ENCODE data around the gene NBDY. TPM values are rescaled to one million over a fixed set of nuclear protein-coding genes. Genes with fewer than 3 reads are reported as not detected.

NBDY gene
- total and polyA plus RNA-seq, 2 of the 13 experiments (the other 11 are each of a cell fraction or from before 2014, with no cell fraction given) = 1.4 to 1.7 TPM

GRCh38 chrX:56782352-56782751 lies 53.3 kb downstream of the NBDY start (continued):
- no peak for TF ChIP-seq JUN (CRISPR knock-in tag; IDR thresholded peaks at IDR 0.05)
- TF ChIP-seq GRHL1 (CRISPR knock-in tag; conservative IDR thresholded peaks at IDR 0.05) = no peak
- no peak for TF ChIP-seq SMARCE1 (IDR thresholded peaks at IDR 0.05; ENCODE audit: borderline replicate concordance)

GRCh38 chrX:56782791-56783449 lies 53.9 kb downstream of the NBDY start:
- Histone ChIP-seq H3K36me3 (replicated peaks in 1 of 2; ENCODE audit: control insufficient read depth in 1 of 2, insufficient read depth in 2 of 2, low read length in 2 of 2) (no peaks in the 10 kb centered on the region), H3K27ac (ENCODE audit: extremely low read length, insufficient read depth, low read length) (no peak overlapping the region), H3K79me2 (ENCODE audit: insufficient read depth, low read length) (no peaks in the 10 kb centered on the region), H3K9me3 (ENCODE audit: low read length) (no peaks in the 10 kb centered on the region), H3K27me3 (ENCODE audit: control insufficient read depth in 1 of 2, insufficient read depth in 2 of 2, low read length in 2 of 2) (no peaks in the 10 kb centered on the region), H3K9ac (ENCODE audit: insufficient read depth, low read depth, low read length) (no peak overlapping the region), H3K4me2 (ENCODE audit: low read depth, low read length) (no peak overlapping the region), H3K4me1 (ENCODE audit: insufficient read depth, low read length) (peaks cover 28% of the 10 kb centered on the region), H2AFZ (ENCODE audit: low read length) (no peak overlapping the region), H3K4me3 (replicated peaks in 1 of 3; ENCODE audit: insufficient read depth in 1 of 3, low read depth in 2 of 3, low read length in 3 of 3) (no peak overlapping the region), H4K20me1 (ENCODE audit: insufficient read depth, low read length) (no peaks in the 10 kb centered on the region)
- in situ Hi-C loops (cut with HindIII; ENCODE audit: extremely low pct_ligation_motif_present, low pct_unique_long_range_greater_than_20kb) (no loop called here), intact Hi-C loops (cut with micrococcal nuclease; ENCODE audit: unreplicated experiment) (no loop called here)
- ATAC-seq (no peak), FAIRE-seq (no peak), DNase-seq (ENCODE audit: low spot score) (no peak)
- 90% methylated on average over 2 of the region's 17 CpGs for WGBS (ENCODE audit: low lambda C conversion rate)
- BruUV-seq (replicated peaks) = no TSS peak
- CTCF ChIA-PET (ENCODE audit: low intra/inter-chr PET ratio, low total read pairs) = no interaction called here
- no peak for TF ChIP-seq ARHGAP35 (CRISPR knock-in tag; IDR thresholded peaks at IDR 0.05; ENCODE audit: borderline replicate concordance)
- no peak for TF ChIP-seq ZNF253 (CRISPR knock-in tag; IDR thresholded peaks at IDR 0.05; ENCODE audit: borderline replicate concordance)
- TF ChIP-seq MYPOP (CRISPR knock-in tag; IDR thresholded peaks at IDR 0.05) = no peak
- no peak for TF ChIP-seq ZNF790 (CRISPR knock-in tag; IDR thresholded peaks at IDR 0.05; ENCODE audit: borderline replicate concordance)
- TF ChIP-seq KDM4B (CRISPR knock-in tag; IDR thresholded peaks at IDR 0.05) = no peak
- no peak for TF ChIP-seq MIXL1 (CRISPR knock-in tag; IDR thresholded peaks at IDR 0.05)
- no peak for TF ChIP-seq TMF1 (CRISPR knock-in tag; IDR thresholded peaks at IDR 0.05; ENCODE audit: low read depth)
- TF ChIP-seq RFX3 (CRISPR knock-in tag; IDR thresholded peaks at IDR 0.05) = no peak
- no peak for TF ChIP-seq ATF6 (CRISPR knock-in tag; conservative IDR thresholded peaks at IDR 0.05)
- TF ChIP-seq TRAFD1 (CRISPR knock-in tag; IDR thresholded peaks at IDR 0.05; ENCODE audit: borderline replicate concordance) = no peak
- no peak for TF ChIP-seq ZFX (CRISPR knock-in tag; IDR thresholded peaks at IDR 0.05; ENCODE audit: low read depth)
- TF ChIP-seq HOXA9 (CRISPR knock-in tag; IDR thresholded peaks at IDR 0.05; ENCODE audit: borderline replicate concordance) = no peak
- no peak for TF ChIP-seq ZFP36L1 (CRISPR knock-in tag; IDR thresholded peaks at IDR 0.05)
- POLR2A ChIA-PET = no interaction called here
